Activated T-cell treated with anti-CD3 and anti-CD28 coated beads, Interleukin-2, amount 50 U/mL, for 72 hours (primary cell): ENCODE measurements around the gene ZDHHC12. TPM values are rescaled to one million over a fixed set of nuclear protein-coding genes. Genes with fewer than 3 reads are reported as not detected.

Experiments used
- ATAC-seq, 2 donors: fragments of 150-1000 bp; cut with Tn5 transposase; replicated peaks in 1 of 2; 2 replicates each; pipeline ENCODE4 v1.10.0; 2021; ENCODE audit warnings: moderate library complexity in 2 of 2, mild to moderate bottlenecking in 1 of 2
- DNase-seq, 2 donors: peaks; one replicate each; pipeline ENCODE4 v3.0.0; 2021 to 2022; ENCODE audit warnings: mixed read lengths in 1 of 2
- H3K27ac Mint-ChIP-seq: one replicate; pipeline ENCODE4 v1.8.0; 2022; ENCODE audit warnings: mild to moderate bottlenecking, moderate library complexity, mixed read lengths
- H3K27me3 Mint-ChIP-seq: one replicate; pipeline ENCODE4 v1.8.0; 2022; ENCODE audit warnings: low read depth, mixed read lengths
- H3K36me3 Mint-ChIP-seq, 2 donors: one replicate each; pipeline ENCODE4 v1.8.0; 2022; ENCODE audit warnings: mixed read lengths in 2 of 2, mild to moderate bottlenecking in 1 of 2; ENCODE audit not compliant: insufficient read depth in 2 of 2
- H3K4me1 Mint-ChIP-seq: one replicate; pipeline ENCODE4 v1.8.0; 2022; ENCODE audit warnings: low read depth, mixed read lengths
- H3K4me3 Mint-ChIP-seq, 2 donors: one replicate each; pipeline ENCODE4 v1.8.0; 2022; ENCODE audit warnings: mild to moderate bottlenecking in 2 of 2, mixed read lengths in 2 of 2, moderate library complexity in 2 of 2
- H3K9me3 Mint-ChIP-seq, 2 donors: one replicate each; pipeline ENCODE4 v1.8.0; 2022; ENCODE audit warnings: mixed read lengths in 2 of 2
- total RNA-seq, 2 donors: library from RNA; stranded (reverse); gene quantifications; one replicate each; pipeline ENCODE4 v1.2.3, GENCODE V29; 2022

Gene ZDHHC12
- total RNA-seq, 2 donors from 2014 or later, result 48.7 to 53.7 TPM

- peak; percentile 44 to 50 for DNase-seq
- H3K4me3 Mint-ChIP-seq, result peak overlapping the region; percentile 88 to 98
- peaks cover 2 to 3% of the 10 kb centered on the region in 2 donors for H3K36me3 Mint-ChIP-seq
- no peaks in the 10 kb centered on the region for H3K27me3 Mint-ChIP-seq
- peaks cover 58% of the 10 kb centered on the region for H3K4me1 Mint-ChIP-seq
- H3K9me3 Mint-ChIP-seq, result no peaks in the 10 kb centered on the region
- peak; percentile 6 to 16 for ATAC-seq
- H3K27ac Mint-ChIP-seq, result peak overlapping the region; percentile 55
Measured at GRCh38 chr9:128724744-128725211, 851 bp upstream of the ZDHHC12 start.

GRCh38 chr9:128723352-128723865, 518 bp downstream of the ZDHHC12 start:
- peak overlapping the region; percentile 88 to 98 for H3K4me3 Mint-ChIP-seq
- DNase-seq, result no peak
- peak overlapping the region; percentile 94 for H3K27ac Mint-ChIP-seq
- no peaks in the 10 kb centered on the region for H3K9me3 Mint-ChIP-seq
- peaks cover 2 to 3% of the 10 kb centered on the region in 2 donors for H3K36me3 Mint-ChIP-seq
- H3K27me3 Mint-ChIP-seq, result no peaks in the 10 kb centered on the region
- peaks cover 58% of the 10 kb centered on the region for H3K4me1 Mint-ChIP-seq
- no peak for ATAC-seq

GRCh38 chr9:128722380-128723351, 1.3 kb downstream of the ZDHHC12 start:
- Mint-ChIP-seq H3K4me1 (peaks cover 51% of the 10 kb centered on the region), H3K27ac (peak overlapping the region; percentile 94), H3K36me3 (peaks cover 2 to 3% of the 10 kb centered on the region in 2 donors), H3K9me3 (no peaks in the 10 kb centered on the region), H3K4me3 (peak overlapping the region; percentile 88 to 98), H3K27me3 (no peaks in the 10 kb centered on the region)
- ATAC-seq (no peak), DNase-seq (no peak)

- peaks cover 2 to 3% of the 10 kb centered on the region in 2 donors for H3K36me3 Mint-ChIP-seq
- no peak overlapping the region for H3K27ac Mint-ChIP-seq
- H3K9me3 Mint-ChIP-seq, result no peaks in the 10 kb centered on the region
Measured at GRCh38 chr9:128721487-128722010, 2.4 kb downstream of the ZDHHC12 start.

GRCh38 chr9:128720841-128721486, 3.0 kb downstream of the ZDHHC12 start:
- DNase-seq (no peak), ATAC-seq (no peak)
- Mint-ChIP-seq H3K9me3 (no peaks in the 10 kb centered on the region), H3K27me3 (no peaks in the 10 kb centered on the region), H3K4me3 (peak overlapping the region in 1 of 2 donors; percentile 22), H3K27ac (no peak overlapping the region), H3K4me1 (peaks cover 36% of the 10 kb centered on the region), H3K36me3 (peaks cover 2 to 3% of the 10 kb centered on the region in 2 donors)

More at GRCh38 chr9:128721487-128722010, 2.4 kb downstream of the ZDHHC12 start:
- no peak for DNase-seq
- H3K27me3 Mint-ChIP-seq, result no peaks in the 10 kb centered on the region
- no peak for ATAC-seq
- peak overlapping the region; percentile 88 to 98 for H3K4me3 Mint-ChIP-seq
- H3K4me1 Mint-ChIP-seq, result peaks cover 42% of the 10 kb centered on the region

GRCh38 chr9:128719919-128720605, 3.9 kb downstream of the ZDHHC12 start:
- no peaks in the 10 kb centered on the region for H3K27me3 Mint-ChIP-seq
- H3K27ac Mint-ChIP-seq, result no peak overlapping the region
- no peak overlapping the region for H3K4me3 Mint-ChIP-seq
- H3K9me3 Mint-ChIP-seq, result no peaks in the 10 kb centered on the region
- H3K36me3 Mint-ChIP-seq, result peaks cover 2 to 3% of the 10 kb centered on the region in 2 donors
- ATAC-seq (no peak), DNase-seq (no peak)
- peaks cover 28% of the 10 kb centered on the region for H3K4me1 Mint-ChIP-seq

- Mint-ChIP-seq H3K4me3 (no peak overlapping the region), H3K36me3 (peaks cover 0 to under 1% of the 10 kb centered on the region in 2 donors), H3K4me1 (peaks cover 16% of the 10 kb centered on the region), H3K27me3 (no peaks in the 10 kb centered on the region), H3K9me3 (no peaks in the 10 kb centered on the region), H3K27ac (no peak overlapping the region)
- DNase-seq (no peak), ATAC-seq (no peak)
Measured at GRCh38 chr9:128718475-128718874, 5.5 kb downstream of the ZDHHC12 start.

GRCh38 chr9:128718047-128718446, 5.9 kb downstream of the ZDHHC12 start:
- no peaks in the 10 kb centered on the region for H3K9me3 Mint-ChIP-seq
- DNase-seq (no peak), ATAC-seq (no peak)
- no peaks in the 10 kb centered on the region for H3K36me3 Mint-ChIP-seq
- no peak overlapping the region for H3K4me3 Mint-ChIP-seq
- no peaks in the 10 kb centered on the region for H3K27me3 Mint-ChIP-seq
- peaks cover 12% of the 10 kb centered on the region for H3K4me1 Mint-ChIP-seq
- H3K27ac Mint-ChIP-seq, result no peak overlapping the region

- H3K27me3 Mint-ChIP-seq, result no peaks in the 10 kb centered on the region
- H3K27ac Mint-ChIP-seq, result no peak overlapping the region
- H3K36me3 Mint-ChIP-seq, result no peaks in the 10 kb centered on the region
- no peak for DNase-seq
- H3K9me3 Mint-ChIP-seq, result no peaks in the 10 kb centered on the region
- H3K4me1 Mint-ChIP-seq, result no peaks in the 10 kb centered on the region
- no peak for ATAC-seq
- H3K4me3 Mint-ChIP-seq, result no peak overlapping the region
Measured at GRCh38 chr9:128716581-128717254, 7.2 kb downstream of the ZDHHC12 start.

- Mint-ChIP-seq H3K36me3 (no peaks in the 10 kb centered on the region), H3K9me3 (no peaks in the 10 kb centered on the region), H3K4me1 (no peaks in the 10 kb centered on the region), H3K27me3 (no peaks in the 10 kb centered on the region), H3K27ac (no peak overlapping the region), H3K4me3 (no peak overlapping the region)
- no peak for ATAC-seq
- DNase-seq, result no peak
Measured at GRCh38 chr9:128715436-128715750, 8.5 kb downstream of the ZDHHC12 start.

GRCh38 chr9:128714586-128715435, 9.1 kb downstream of the ZDHHC12 start:
- no peaks in the 10 kb centered on the region for H3K4me1 Mint-ChIP-seq
- H3K27me3 Mint-ChIP-seq, result no peaks in the 10 kb centered on the region
- H3K27ac Mint-ChIP-seq, result no peak overlapping the region
- no peak overlapping the region for H3K4me3 Mint-ChIP-seq
- DNase-seq (no peak), ATAC-seq (no peak)
- H3K9me3 Mint-ChIP-seq, result no peaks in the 10 kb centered on the region
- no peaks in the 10 kb centered on the region for H3K36me3 Mint-ChIP-seq
